ENCODE measurements around the gene ZNF436. TPM values are rescaled to one million over a fixed set of nuclear protein-coding genes. Genes with fewer than 3 reads are reported as not detected.
A peak's percentile ranks its signal among the peaks of the same experiment; 100 is the strongest.
"Not testable (repeated sequence)": the region's sequence is repeated elsewhere in the genome, so short reads cannot be mapped to it uniquely, and the experiment has no call there.

The ZNF436 gene
- polyA plus RNA-seq, 1 experiment, result 8.1 TPM

- ChIA-PET CTCF (interaction anchor here (2.4 kb wide), 1 partner anchor 22 kb away, joined by 9 read pairs; no protein-coding TSS in a partner anchor), POLR2A (no interaction called here)
- no peak for TF ChIP-seq CTCF (IDR thresholded peaks at IDR 0.05; ENCODE audit: insufficient read depth, low read depth, low read length)
- no peak overlapping the region for H3K4me3 ChIP-seq (ENCODE audit: low read depth, low read length)
- no peaks in the 10 kb centered on the region for H3K27me3 ChIP-seq (ENCODE audit: control insufficient read depth, insufficient read depth, low read length)
- DNase-seq (ENCODE audit: low read depth), result no peak
- H3K36me3 ChIP-seq (ENCODE audit: control insufficient read depth, insufficient read depth, low read length), result no peaks in the 10 kb centered on the region
Observed at GRCh38 chr1:23380719-23381118, 11.1 kb upstream of the ZNF436 start.

- H3K4me3 ChIP-seq (ENCODE audit: low read depth, low read length); DNase-seq (ENCODE audit: low read depth); POLR2A ChIA-PET; H3K27me3 ChIP-seq (ENCODE audit: control insufficient read depth, insufficient read depth, low read length); H3K36me3 ChIP-seq (ENCODE audit: control insufficient read depth, insufficient read depth, low read length): not testable (repeated sequence)
- CTCF ChIA-PET, result interaction anchor here (2.4 kb wide), 1 partner anchor 23 kb away, joined by 9 read pairs; no protein-coding TSS in a partner anchor
Observed at GRCh38 chr1:23380236-23380635, 10.6 kb upstream of the ZNF436 start.

- DNase-seq (ENCODE audit: low read depth), result peak; percentile 79
- POLR2A ChIA-PET, result interaction anchor here (0.6 to 0.7 kb wide), 3 partner anchors 33 to 192 kb away, joined by 6 to 8 read pairs (median 8); partner anchors contain the start of gene HNRNPR
Observed at GRCh38 chr1:23376890-23377811, 7.5 kb upstream of the ZNF436 start.

GRCh38 chr1:23374079-23374735 is 4.6 kb upstream of the ZNF436 start:
- H3K27me3 ChIP-seq (ENCODE audit: control insufficient read depth, insufficient read depth, low read length); DNase-seq (ENCODE audit: low read depth); POLR2A ChIA-PET; H3K4me3 ChIP-seq (ENCODE audit: low read depth, low read length); H3K36me3 ChIP-seq (ENCODE audit: control insufficient read depth, insufficient read depth, low read length): not testable (repeated sequence)
- CTCF ChIA-PET, result interaction anchor here (1.0 kb wide), 1 partner anchor 29 kb away, joined by 3 read pairs; no protein-coding TSS in a partner anchor

More at GRCh38 chr1:23376890-23377811, 7.5 kb upstream of the ZNF436 start:
- Histone ChIP-seq H3K27me3 (ENCODE audit: control insufficient read depth, insufficient read depth, low read length) (no peaks in the 10 kb centered on the region), H3K4me3 (ENCODE audit: low read depth, low read length) (no peak overlapping the region), H3K36me3 (ENCODE audit: control insufficient read depth, insufficient read depth, low read length) (no peaks in the 10 kb centered on the region)
- CTCF ChIA-PET, result interaction anchor here (1.6 to 2.0 kb wide), 2 partner anchors 25 to 27 kb away, joined by 5 to 9 read pairs; no protein-coding TSS in a partner anchor
- no peak for TF ChIP-seq CTCF (IDR thresholded peaks at IDR 0.05; ENCODE audit: insufficient read depth, low read depth, low read length)

- no peak for TF ChIP-seq CTCF (IDR thresholded peaks at IDR 0.05; ENCODE audit: insufficient read depth, low read depth, low read length)
- CTCF ChIA-PET, result interaction anchor here (1.2 to 3.9 kb wide), 2 partner anchors 22 to 31 kb away, joined by 3 to 15 read pairs; no protein-coding TSS in a partner anchor
Observed at GRCh38 chr1:23371987-23372880, 2.6 kb upstream of the ZNF436 start.

More at GRCh38 chr1:23371987-23372880, 2.6 kb upstream of the ZNF436 start:
- Histone ChIP-seq H3K36me3 (ENCODE audit: control insufficient read depth, insufficient read depth, low read length) (no peaks in the 10 kb centered on the region), H3K27me3 (ENCODE audit: control insufficient read depth, insufficient read depth, low read length) (no peaks in the 10 kb centered on the region), H3K4me3 (ENCODE audit: low read depth, low read length) (no peak overlapping the region)
- POLR2A ChIA-PET, result interaction anchor here (0.6 kb wide), 1 partner anchor 31 kb away, joined by 3 read pairs; no protein-coding TSS in a partner anchor
- DNase-seq (ENCODE audit: low read depth), result no peak
